Uterus (tissue), 2 donors: Measurements from ENCODE around the gene CDK19.
"Not testable (repeated sequence)": the region's sequence is repeated elsewhere in the genome, so short reads cannot be mapped to it uniquely, and the experiment has no call there.

Experiments
- POLR2A ChIP-seq, 2 donors: fragments of 450-650 bp; IDR thresholded peaks; one replicate each; pipeline ENCODE4 v1.6.1; 2016; ENCODE audit warnings: antibody characterized with exemption in 2 of 2, mild to moderate bottlenecking in 1 of 2, moderate library complexity in 1 of 2
- TF ChIP-seq, protein P1 (sequence below), 4 experiments: fragments of 200-600 bp in 2 of 4; fragments of 450-650 bp in 2 of 4; sonication (generic) in 2 of 4; IDR thresholded peaks; one replicate each; pipeline ENCODE4 v1.5.1; 2016 to 2019; ENCODE audit warnings: antibody characterized with exemption in 4 of 4, mild to moderate bottlenecking in 2 of 4, moderate library complexity in 1 of 4

- not testable (repeated sequence) for TF ChIP-seq POLR2A (IDR thresholded peaks at IDR 0.05)
- TF ChIP-seq, protein P1, sequence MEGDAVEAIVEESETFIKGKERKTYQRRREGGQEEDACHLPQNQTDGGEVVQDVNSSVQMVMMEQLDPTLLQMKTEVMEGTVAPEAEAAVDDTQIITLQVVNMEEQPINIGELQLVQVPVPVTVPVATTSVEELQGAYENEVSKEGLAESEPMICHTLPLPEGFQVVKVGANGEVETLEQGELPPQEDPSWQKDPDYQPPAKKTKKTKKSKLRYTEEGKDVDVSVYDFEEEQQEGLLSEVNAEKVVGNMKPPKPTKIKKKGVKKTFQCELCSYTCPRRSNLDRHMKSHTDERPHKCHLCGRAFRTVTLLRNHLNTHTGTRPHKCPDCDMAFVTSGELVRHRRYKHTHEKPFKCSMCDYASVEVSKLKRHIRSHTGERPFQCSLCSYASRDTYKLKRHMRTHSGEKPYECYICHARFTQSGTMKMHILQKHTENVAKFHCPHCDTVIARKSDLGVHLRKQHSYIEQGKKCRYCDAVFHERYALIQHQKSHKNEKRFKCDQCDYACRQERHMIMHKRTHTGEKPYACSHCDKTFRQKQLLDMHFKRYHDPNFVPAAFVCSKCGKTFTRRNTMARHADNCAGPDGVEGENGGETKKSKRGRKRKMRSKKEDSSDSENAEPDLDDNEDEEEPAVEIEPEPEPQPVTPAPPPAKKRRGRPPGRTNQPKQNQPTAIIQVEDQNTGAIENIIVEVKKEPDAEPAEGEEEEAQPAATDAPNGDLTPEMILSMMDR (IDR thresholded peaks at IDR 0.05): not testable (repeated sequence)
These were observed 237.6 kb downstream of the CDK19 start for GRCh38 chr6:110577596-110578167.
